Fibroblast of the conjunctiva (primary cell): Measurements from ENCODE around the gene HNRNPK.
"Not testable (repeated sequence)": the region's sequence is repeated elsewhere in the genome, so short reads cannot be mapped to it uniquely, and the experiment has no call there.

Experiments used
- DNase-seq: peaks from one replicate; pipeline ENCODE4 v3.0.0-alpha.2; 2010; ENCODE audit warnings: low read depth

Gene HNRNPK

GRCh38 chr9:83976372-83976771 is 3.6 kb downstream of the HNRNPK start:
- DNase-seq = no peak

GRCh38 chr9:83975300-83975699 is 4.7 kb downstream of the HNRNPK start:
- no peak for DNase-seq

GRCh38 chr9:83972286-83972685 is 7.7 kb downstream of the HNRNPK start:
- no peak for DNase-seq

- DNase-seq = no peak
Measured at GRCh38 chr9:83971485-83971884, 8.5 kb downstream of the HNRNPK start.

GRCh38 chr9:83969602-83970001 is 10.4 kb downstream of the HNRNPK start:
- DNase-seq = no peak

DNA sequence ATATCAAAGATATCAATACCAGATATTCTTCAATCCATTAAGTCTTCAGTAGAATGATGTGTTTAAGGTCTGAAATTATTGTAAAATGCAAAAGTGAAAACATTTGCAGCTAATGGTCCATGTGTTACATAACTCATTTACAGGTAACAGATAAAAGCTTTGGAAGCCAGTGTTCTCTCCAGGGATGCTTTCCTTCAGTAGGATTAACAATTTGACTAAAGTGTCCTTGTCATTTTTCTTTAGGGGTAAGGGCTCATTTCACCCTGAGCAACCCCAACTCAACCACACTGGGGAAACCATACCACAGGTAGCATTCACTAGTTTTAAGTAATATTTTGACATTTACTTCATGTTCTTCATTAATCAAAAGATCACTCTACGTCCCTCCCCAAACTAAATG is 12.9 kb downstream of the HNRNPK start:
- DNase-seq = no peak

- DNase-seq = no peak
Measured at GRCh38 chr9:83966209-83966582, 13.8 kb downstream of the HNRNPK start.

DNA sequence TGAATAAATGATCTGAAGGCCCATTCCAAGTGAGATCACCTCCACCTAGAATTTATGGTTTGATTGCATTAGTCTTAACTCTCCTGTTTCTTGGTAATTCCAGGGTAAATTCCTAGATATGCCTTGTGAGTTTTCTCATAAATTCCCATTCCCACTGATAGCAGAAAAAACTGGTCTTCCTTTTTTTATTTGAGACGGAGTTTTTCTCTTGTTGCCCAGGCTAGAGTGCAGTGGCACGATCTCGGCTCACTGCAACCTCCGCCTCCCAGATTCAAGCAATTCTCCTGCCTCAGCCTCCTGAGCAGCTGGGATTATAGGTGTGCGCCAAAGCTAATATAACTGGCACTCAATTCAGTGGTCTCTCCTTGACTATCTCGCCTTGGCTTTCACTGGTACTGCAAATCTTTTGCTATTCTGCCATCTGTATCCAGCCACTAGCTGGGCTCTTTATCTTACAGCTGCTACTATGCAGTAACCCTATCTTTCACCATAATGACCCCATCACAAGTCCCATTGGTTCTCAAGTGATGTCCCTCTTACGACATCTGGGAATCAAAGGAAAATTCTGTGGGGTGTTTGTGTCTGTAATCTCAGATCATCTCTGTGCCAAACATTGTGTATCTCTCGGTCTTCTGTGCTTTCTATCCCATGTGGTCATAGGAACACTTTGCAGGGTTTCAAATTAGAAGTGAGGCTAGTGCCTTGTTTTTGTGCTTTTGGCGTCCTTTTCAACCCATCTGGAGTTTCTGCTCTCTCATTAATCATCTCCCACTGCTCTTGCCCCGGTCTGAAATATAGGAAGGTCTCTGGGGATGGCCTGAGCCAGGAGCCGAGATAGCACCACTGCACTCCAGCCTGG is 14.4 kb downstream of the HNRNPK start:
- no peak for DNase-seq

DNA sequence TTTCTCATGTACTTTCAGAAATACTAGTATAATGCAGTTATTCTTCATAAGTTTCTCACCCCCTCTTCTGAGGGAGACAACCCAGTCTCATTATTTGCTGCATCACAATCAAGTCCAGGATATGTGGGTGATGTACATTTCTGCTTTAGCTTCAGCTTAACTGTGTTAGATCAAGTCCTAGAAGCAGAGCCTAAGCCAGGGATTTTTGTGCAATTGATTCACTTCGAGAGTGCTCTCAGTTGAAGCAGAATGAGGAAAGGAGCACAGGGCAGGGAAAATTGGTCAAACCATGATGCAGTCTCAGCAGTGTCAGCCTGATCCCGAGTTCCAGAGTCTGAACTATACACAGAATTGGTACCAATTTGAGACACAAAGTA is 15.1 kb downstream of the HNRNPK start:
- no peak for DNase-seq

DNA sequence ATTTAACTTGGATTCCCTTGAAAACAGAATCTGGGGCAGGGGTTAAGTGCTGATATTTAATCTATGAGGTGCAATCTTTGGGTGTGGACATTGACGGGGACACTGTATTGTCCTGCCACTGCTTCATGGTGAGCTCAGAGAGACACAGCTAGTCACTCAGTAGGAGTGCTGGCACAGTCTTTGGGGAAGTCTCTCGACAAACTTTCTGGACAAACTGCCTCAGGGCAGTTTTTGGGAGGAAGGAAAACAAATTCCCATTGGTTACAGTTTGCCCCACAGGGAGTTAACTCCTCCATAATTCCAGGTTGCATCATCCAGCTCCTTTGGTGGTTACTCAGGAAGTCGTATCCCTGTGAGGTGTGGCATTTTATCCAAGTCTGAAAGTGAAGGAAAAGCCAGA is 17.9 kb downstream of the HNRNPK start:
- no peak for DNase-seq

- DNase-seq = no peak
Measured at GRCh38 chr9:83960991-83961390, 19.0 kb downstream of the HNRNPK start.

GRCh38 chr9:83959061-83959460 is 21.0 kb downstream of the HNRNPK start:
- DNase-seq = peak; percentile 86

DNA sequence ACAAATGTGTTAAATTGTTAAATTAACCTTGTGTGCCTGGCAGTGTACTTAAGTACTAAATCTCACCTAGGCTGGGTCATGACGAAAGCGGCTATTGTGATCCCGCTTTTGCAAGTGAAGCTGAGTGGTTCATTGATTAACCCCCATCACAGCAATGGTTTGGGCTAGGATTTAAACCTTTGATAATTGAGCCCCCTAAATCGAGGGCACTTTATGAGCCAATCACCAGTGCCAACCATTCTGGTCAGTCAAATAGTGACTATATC is 22.8 kb downstream of the HNRNPK start:
- no peak for DNase-seq

GRCh38 chr9:83956436-83957247 is 23.4 kb downstream of the HNRNPK start:
- no peak for DNase-seq

- DNase-seq = no peak
Measured at GRCh38 chr9:83956086-83956435, 24.0 kb downstream of the HNRNPK start.

- not testable (repeated sequence) for DNase-seq
Measured at GRCh38 chr9:83948096-83948495, 31.9 kb downstream of the HNRNPK start.

- no peak for DNase-seq
Measured at GRCh38 chr9:83940590-83941303, 39.3 kb downstream of the HNRNPK start.

DNA sequence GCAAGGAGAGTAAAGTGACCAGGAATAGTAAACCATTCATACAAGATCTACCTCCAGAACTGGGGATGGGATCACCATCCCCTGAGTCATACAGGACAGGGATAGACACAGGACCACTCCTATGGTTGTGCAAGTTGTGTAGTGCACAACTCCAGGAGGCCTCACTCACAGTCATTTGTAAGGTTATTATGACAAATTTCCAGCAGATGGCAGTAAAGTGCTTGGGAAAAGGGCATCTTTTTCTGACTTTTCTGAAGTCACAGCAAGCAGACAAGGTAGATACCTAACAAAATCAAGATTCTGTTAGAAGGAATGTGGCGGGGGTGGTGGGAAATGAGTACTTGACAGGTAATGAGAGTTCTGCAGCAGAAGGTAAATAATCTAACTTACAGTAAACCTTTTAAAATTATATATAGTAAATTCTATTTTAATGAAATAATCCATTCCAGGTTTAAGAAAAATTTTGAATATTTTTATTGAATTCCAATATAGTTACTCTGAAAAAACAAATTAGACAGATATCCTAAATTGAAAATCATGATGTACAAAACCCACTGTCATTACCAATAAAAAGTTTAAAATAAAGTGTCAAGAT is 42.1 kb downstream of the HNRNPK start:
- no peak for DNase-seq

GRCh38 chr9:83936523-83936922 is 43.5 kb downstream of the HNRNPK start:
- no peak for DNase-seq

GRCh38 chr9:83935276-83935935 is 44.6 kb downstream of the HNRNPK start:
- DNase-seq = peak; percentile 75

DNA sequence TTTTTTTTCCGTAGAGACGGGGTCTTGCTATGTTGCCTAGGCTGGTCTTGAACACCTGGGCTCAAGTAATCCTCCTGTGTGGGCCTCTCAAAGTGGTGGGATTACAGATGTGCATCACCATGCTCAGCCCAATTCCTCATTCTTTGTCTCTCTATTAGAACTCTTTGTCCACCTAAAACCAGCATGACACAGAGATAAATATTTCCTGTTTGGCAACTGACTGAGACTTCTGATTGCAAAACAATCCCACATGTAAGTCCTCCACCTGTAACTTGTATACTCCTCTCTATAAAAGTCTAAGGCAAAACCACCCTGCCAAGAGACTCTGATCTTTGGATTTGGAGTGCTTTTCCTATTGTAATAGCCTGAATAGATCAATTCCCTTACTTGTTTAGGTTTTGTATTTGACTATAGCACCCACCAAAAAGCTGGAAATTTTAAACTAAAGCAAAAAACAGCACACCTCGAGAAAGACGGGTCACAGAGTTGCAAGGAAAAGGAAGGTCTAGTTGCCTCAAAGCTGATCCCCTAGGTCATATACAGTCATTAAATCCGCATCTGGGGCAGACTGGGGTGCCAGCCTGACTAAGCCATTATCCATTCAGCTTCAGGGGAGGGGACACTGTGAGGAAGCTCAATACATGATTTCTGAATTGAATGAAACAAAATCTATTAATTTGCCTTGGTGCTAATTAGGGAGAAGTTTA is 45.3 kb downstream of the HNRNPK start:
- no peak for DNase-seq

DNA sequence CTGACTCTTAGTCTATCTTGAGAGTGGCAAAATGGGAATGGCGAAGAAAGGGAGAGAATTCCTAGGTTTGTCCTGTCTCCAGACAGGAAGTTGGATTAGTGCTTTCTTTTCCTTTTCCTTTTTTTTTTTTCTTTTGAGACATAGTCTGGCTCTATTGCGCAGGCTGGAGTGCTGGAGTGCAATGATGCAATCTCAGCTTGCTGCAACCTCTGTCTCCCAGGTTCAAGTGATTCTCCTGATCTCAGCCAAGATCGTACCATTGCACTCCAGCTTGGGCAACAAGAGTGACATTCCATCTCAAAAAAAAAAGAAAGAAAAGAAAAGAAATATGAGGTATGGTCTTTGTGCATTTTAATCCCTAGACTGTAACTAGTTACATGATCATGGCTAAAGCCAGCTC is 46.2 kb downstream of the HNRNPK start:
- DNase-seq = no peak
